ENCODE results near the gene FOXC2. TPM values are rescaled to one million over a fixed set of nuclear protein-coding genes. Genes with fewer than 3 reads are reported as not detected.

The FOXC2 gene
- polyA plus RNA-seq, 3 donors: not detected

DNA sequence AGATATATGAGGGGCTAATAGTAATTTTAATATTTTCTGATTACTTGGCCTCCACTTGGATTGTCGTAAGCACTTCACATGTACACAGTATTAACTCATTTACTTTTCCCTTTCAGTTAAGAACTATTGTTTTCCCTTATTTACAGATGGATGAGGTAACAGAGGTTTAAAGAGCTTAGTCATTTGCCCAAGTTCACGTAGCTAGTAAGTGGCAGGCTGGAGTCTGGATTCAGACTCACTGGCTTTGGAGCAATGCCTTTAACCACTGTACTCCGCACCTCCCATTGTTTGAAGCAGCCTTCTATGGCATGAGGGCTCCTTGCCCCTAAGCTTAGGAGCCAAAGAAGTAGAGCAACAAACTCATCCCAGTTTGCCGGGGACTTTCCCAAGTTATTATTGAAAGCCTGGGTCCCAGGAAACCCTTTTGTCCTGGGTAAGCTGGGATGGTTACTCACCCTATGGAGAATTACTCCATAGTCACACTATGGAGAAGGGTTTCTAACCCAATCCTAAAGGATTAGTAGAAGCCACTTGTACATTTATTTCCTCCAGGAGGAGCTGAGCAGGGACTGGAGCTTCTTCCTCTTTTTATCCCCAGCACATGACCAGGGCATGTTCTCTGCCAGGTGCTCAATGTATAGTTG lies 24.0 kb downstream of the FOXC2 start:
- no peak overlapping the region for H3K27ac Mint-ChIP-seq
- no peak overlapping the region for H2AFZ ChIP-seq (ENCODE audit: insufficient read depth, low read depth, low read length, poor library complexity, severe bottlenecking)
- intact Hi-C loops (cut with micrococcal nuclease): no loop called here

GRCh38 chr16:86591270-86591669 lies 24.6 kb downstream of the FOXC2 start:
- H3K4me2 ChIP-seq (replicated peaks; ENCODE audit: extremely low read depth, low read length, poor library complexity, severe bottlenecking): no peak overlapping the region
- no peak overlapping the region for H3K9ac ChIP-seq (ENCODE audit: insufficient read depth, low read length, poor library complexity, severe bottlenecking)
- H3K4me1 Mint-ChIP-seq: no peaks in the 10 kb centered on the region
- no peak for TF ChIP-seq CTCF (IDR thresholded peaks at IDR 0.05)
- no peaks in the 10 kb centered on the region for H3K9me3 ChIP-seq (replicated peaks in 1 of 2; ENCODE audit: control insufficient read depth in 1 of 2, insufficient read depth in 1 of 2, low read length in 2 of 2)
- H3K27me3 Mint-ChIP-seq (ENCODE audit: low read depth in 3 of 3): peaks cover 18 to 24% (median 23%) of the 10 kb centered on the region in 3 donors
- H3K79me2 ChIP-seq (ENCODE audit: insufficient read depth, low read length): no peaks in the 10 kb centered on the region
- intact Hi-C loops (cut with micrococcal nuclease): no loop called here
- H3K36me3 ChIP-seq (replicated peaks in 1 of 2; ENCODE audit: control insufficient read depth in 1 of 2, insufficient read depth in 2 of 2, low read length in 2 of 2): no peaks in the 10 kb centered on the region
- no peak overlapping the region for H3K27ac Mint-ChIP-seq
- H4K20me1 ChIP-seq (ENCODE audit: insufficient read depth, low read length): no peaks in the 10 kb centered on the region
- no peaks in the 10 kb centered on the region for H3K36me3 Mint-ChIP-seq
- no peak for DNase-seq
- peaks cover 0 to 1% (median 0%) of the 10 kb centered on the region in 7 donors for H3K9me3 Mint-ChIP-seq
- H3K27me3 ChIP-seq (ENCODE audit: control insufficient read depth in 2 of 2, insufficient read depth in 2 of 2, low read length in 2 of 2): peaks cover 12 to 14% of the 10 kb centered on the region in 2 donors
- H3K27ac ChIP-seq (ENCODE audit: low read depth in 1 of 2, low read length in 2 of 2): no peak overlapping the region
- H3K4me3 Mint-ChIP-seq: no peak overlapping the region
- WGBS (ENCODE audit: insufficient coverage): 99% methylated on average over 3 of the region's 4 CpGs
- H3K4me1 ChIP-seq (ENCODE audit: control insufficient read depth in 1 of 2, insufficient read depth in 2 of 2, low read length in 2 of 2): no peaks in the 10 kb centered on the region
- no peak overlapping the region for H3K4me3 ChIP-seq (replicated peaks in 1 of 3; ENCODE audit: low read depth in 2 of 3, low read length in 3 of 3)
- no peak overlapping the region for H2AFZ ChIP-seq (ENCODE audit: insufficient read depth, low read depth, low read length, poor library complexity, severe bottlenecking)

More for the DNA sequence above, 24.0 kb downstream of the FOXC2 start:
- Histone ChIP-seq H3K4me2 (replicated peaks; ENCODE audit: extremely low read depth, low read length, poor library complexity, severe bottlenecking) (no peak overlapping the region), H3K27ac (ENCODE audit: low read depth in 1 of 2, low read length in 2 of 2) (no peak overlapping the region), H3K36me3 (replicated peaks in 1 of 2; ENCODE audit: control insufficient read depth in 1 of 2, insufficient read depth in 2 of 2, low read length in 2 of 2) (no peaks in the 10 kb centered on the region), H3K9ac (ENCODE audit: insufficient read depth, low read length, poor library complexity, severe bottlenecking) (no peak overlapping the region), H3K27me3 (ENCODE audit: control insufficient read depth in 2 of 2, insufficient read depth in 2 of 2, low read length in 2 of 2) (peaks cover 12 to 14% of the 10 kb centered on the region in 2 donors), H3K4me1 (ENCODE audit: control insufficient read depth in 1 of 2, insufficient read depth in 2 of 2, low read length in 2 of 2) (no peaks in the 10 kb centered on the region), H3K79me2 (ENCODE audit: insufficient read depth, low read length) (no peaks in the 10 kb centered on the region), H4K20me1 (ENCODE audit: insufficient read depth, low read length) (no peaks in the 10 kb centered on the region), H3K9me3 (replicated peaks in 1 of 2; ENCODE audit: control insufficient read depth in 1 of 2, insufficient read depth in 1 of 2, low read length in 2 of 2) (no peaks in the 10 kb centered on the region), H3K4me3 (replicated peaks in 1 of 3; ENCODE audit: low read depth in 2 of 3, low read length in 3 of 3) (no peak overlapping the region)
- H3K36me3 Mint-ChIP-seq: no peaks in the 10 kb centered on the region
- no peaks in the 10 kb centered on the region for H3K4me1 Mint-ChIP-seq
- TF ChIP-seq CTCF (IDR thresholded peaks at IDR 0.05): no peak
- no peak overlapping the region for H3K4me3 Mint-ChIP-seq
- 100% methylated on average over 1 of the region's 4 CpGs for WGBS (ENCODE audit: insufficient coverage)
- no peak for DNase-seq
- H3K9me3 Mint-ChIP-seq: peaks cover 0 to 1% (median 0%) of the 10 kb centered on the region in 7 donors
- peaks cover 18 to 24% (median 23%) of the 10 kb centered on the region in 3 donors for H3K27me3 Mint-ChIP-seq (ENCODE audit: low read depth in 3 of 3)

Measured in CD14-positive monocyte (primary cell).